AG09309 (cell line): ENCODE data around the gene OR10A6.

Source experiments
- DNase-seq: peaks from one replicate; pipeline ENCODE4 v3.0.0-alpha.2; 2010; ENCODE audit warnings: low read depth
- H3K4me3 ChIP-seq: 2 replicates; pipeline ENCODE4 v1.5.1; 2011; ENCODE audit warnings: mild to moderate bottlenecking, low read depth, low read length, moderate library complexity; ENCODE audit not compliant: control insufficient read depth
- CTCF ChIP-seq: IDR thresholded peaks from 2 replicates; pipeline ENCODE4 v1.5.1; 2011; ENCODE audit warnings: mild to moderate bottlenecking, low read depth, low read length, inconsistent platforms; ENCODE audit not compliant: insufficient read depth, control insufficient read depth; ENCODE audit errors: missing control alignments

Gene OR10A6

DNA sequence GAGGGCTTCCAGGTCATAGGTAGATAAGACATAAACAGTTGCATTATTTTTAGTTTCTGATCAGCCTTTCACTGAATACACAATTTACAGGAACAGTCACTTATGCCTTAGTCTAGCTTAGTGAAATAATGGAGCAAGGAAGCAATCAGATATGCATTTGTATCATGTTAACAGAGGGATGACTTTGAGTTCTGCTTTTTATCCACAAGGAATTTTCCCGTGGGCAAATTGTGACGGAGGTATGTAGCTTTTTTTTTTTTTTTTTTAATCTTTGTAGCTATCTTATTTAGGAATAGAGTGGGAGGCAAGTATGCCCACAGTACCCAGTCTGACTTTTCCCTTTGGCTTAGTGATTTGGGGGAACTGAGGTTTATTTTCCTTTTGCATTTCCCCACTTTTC lies 37.6 kb upstream of the OR10A6 start:
- no peak overlapping the region for H3K4me3 ChIP-seq
- no peak for TF ChIP-seq CTCF
- DNase-seq: no peak

- H3K4me3 ChIP-seq: no peak overlapping the region
- DNase-seq: no peak
- TF ChIP-seq CTCF: no peak
Observed at GRCh38 chr11:7967826-7968225, 36.8 kb upstream of the OR10A6 start.

DNA sequence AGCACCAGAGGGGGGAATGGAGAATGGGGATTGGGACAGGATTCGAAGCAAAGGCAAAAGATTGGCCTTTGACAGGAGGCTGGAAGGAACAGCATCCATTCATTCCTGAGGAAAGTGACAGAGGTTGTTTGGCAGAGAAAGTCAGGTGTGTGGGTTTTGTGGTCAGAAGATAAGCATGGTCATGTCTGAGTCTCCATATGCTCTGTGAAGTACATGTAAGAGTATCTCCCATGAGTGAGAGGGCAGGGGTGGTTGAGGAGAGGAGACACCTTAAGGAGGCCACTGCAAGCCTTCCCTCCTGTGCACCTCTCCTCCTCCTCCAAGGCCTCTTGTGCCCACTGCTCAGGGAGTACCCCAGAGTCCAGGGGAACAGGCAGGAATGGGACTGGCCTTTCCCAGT lies 36.0 kb upstream of the OR10A6 start:
- no peak for DNase-seq
- H3K4me3 ChIP-seq: no peak overlapping the region
- TF ChIP-seq CTCF: no peak

- peak; percentile 80 for DNase-seq
- no peak for TF ChIP-seq CTCF
- peak within 1 kb of the TSS; percentile 4 for H3K4me3 ChIP-seq
Observed at GRCh38 chr11:7965386-7965785, 34.3 kb upstream of the OR10A6 start, which contains the start of gene NLRP10. Gene NLRP10 (minus strand): TSS chr11:7965447. CDS start chr11:7963495, 1,952 bp downstream.

- no peak for TF ChIP-seq CTCF
- DNase-seq: no peak
- peak overlapping the region; percentile 4 for H3K4me3 ChIP-seq
Observed at GRCh38 chr11:7964873-7965272, 33.8 kb upstream of the OR10A6 start.

- DNase-seq: no peak
- TF ChIP-seq CTCF: no peak
Observed at GRCh38 chr11:7964261-7964660, 33.2 kb upstream of the OR10A6 start.

DNA sequence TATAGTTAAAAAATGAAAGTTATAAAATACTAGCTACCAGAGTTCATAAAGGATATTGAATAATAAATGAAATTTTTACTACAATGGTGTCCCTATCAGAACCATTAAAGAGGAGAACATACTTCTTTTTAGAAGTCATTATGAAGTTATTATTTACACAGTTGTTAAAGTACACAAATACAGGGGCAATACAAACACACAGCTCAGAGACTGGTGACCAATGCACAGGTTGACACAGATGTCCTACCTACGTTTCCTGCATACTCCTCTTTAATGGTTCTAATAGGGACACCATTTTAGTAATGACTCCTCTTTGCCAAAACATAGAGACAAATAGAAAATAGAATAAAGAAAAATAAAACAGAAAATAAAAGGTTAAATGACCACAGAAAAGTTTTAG lies 24.1 kb upstream of the OR10A6 start:
- TF ChIP-seq CTCF: no peak
- DNase-seq: no peak
- no peak overlapping the region for H3K4me3 ChIP-seq

More at GRCh38 chr11:7964261-7964660, 33.2 kb upstream of the OR10A6 start:
- no peak overlapping the region for H3K4me3 ChIP-seq
